SK-N-SH treated with all-trans-retinoic acid at 6 μM for 48 hours (cell line): ENCODE data around the gene CEP68.

ENCODE experiments used
- ATAC-seq: fragments of 200-7000 bp; cut with Tn5 transposase; 3 replicates; pipeline ENCODE4 v1.9.1; 2020; ENCODE audit warnings: mild to moderate bottlenecking, moderate library complexity
- ARNTL ChIP-seq: fragments of 450-650 bp; formaldehyde crosslinking; IDR thresholded peaks from 2 replicates; pipeline ENCODE4 v1.5.0; 2020; ENCODE audit warnings: low read depth, mild to moderate bottlenecking, moderate library complexity, borderline replicate concordance
- BACH2 ChIP-seq: fragments of 250-450 bp; sonication (Bioruptor Pico); IDR thresholded peaks from 2 replicates; pipeline ENCODE4 v1.9.0; 2021; ENCODE audit warnings: mild to moderate bottlenecking, borderline replicate concordance
- CREB5 ChIP-seq: fragments of 250-450 bp; sonication (Bioruptor Pico); IDR thresholded peaks from 2 replicates; pipeline ENCODE4 v1.5.1; 2020; ENCODE audit warnings: low read depth, mild to moderate bottlenecking, moderate library complexity
- CSDC2 ChIP-seq: fragments of 250-450 bp; sonication (Bioruptor Pico); IDR thresholded peaks from 2 replicates; pipeline ENCODE4 v1.5.0; 2020; ENCODE audit warnings: mild to moderate bottlenecking, moderate library complexity
- ESRRG ChIP-seq: fragments of 250-450 bp; sonication (Bioruptor Pico); IDR thresholded peaks from 2 replicates; pipeline ENCODE4 v1.6.1; 2021; ENCODE audit warnings: mild to moderate bottlenecking
- GLIS3 ChIP-seq: fragments of 250-450 bp; sonication (Bioruptor Pico); IDR thresholded peaks from 2 replicates; pipeline ENCODE4 v1.5.0; 2020; ENCODE audit warnings: mild to moderate bottlenecking, moderate library complexity
- ISL1 ChIP-seq: fragments of 250-450 bp; sonication (Bioruptor Pico); IDR thresholded peaks from 2 replicates; pipeline ENCODE4 v2.1.2; 2022; ENCODE audit warnings: mild to moderate bottlenecking, moderate library complexity
- OSR1 ChIP-seq: fragments of 250-450 bp; sonication (Bioruptor Pico); IDR thresholded peaks from 2 replicates; pipeline ENCODE4 v1.8.0; 2022; ENCODE audit warnings: moderate library complexity, mild to moderate bottlenecking, inconsistent platforms
- PATZ1 ChIP-seq: fragments of 250-450 bp; sonication (Bioruptor Pico); IDR thresholded peaks from 2 replicates; pipeline ENCODE4 v1.8.0; 2020; ENCODE audit warnings: mild to moderate bottlenecking, moderate library complexity, borderline replicate concordance
- POU6F1 ChIP-seq: fragments of 250-450 bp; sonication (Bioruptor Pico); IDR thresholded peaks from 2 replicates; pipeline ENCODE4 v1.8.0; 2021; ENCODE audit warnings: low read depth, mild to moderate bottlenecking, moderate library complexity, borderline replicate concordance
- PPARA ChIP-seq: fragments of 250-450 bp; sonication (Bioruptor Pico); IDR thresholded peaks from 2 replicates; pipeline ENCODE4 v1.5.0; 2020; ENCODE audit warnings: mild to moderate bottlenecking, borderline replicate concordance
- RARB ChIP-seq: fragments of 250-450 bp; sonication (Bioruptor Pico); IDR thresholded peaks from 2 replicates; pipeline ENCODE4 v1.8.0; 2021; ENCODE audit warnings: mild to moderate bottlenecking, moderate library complexity
- SNAI2 ChIP-seq: fragments of 250-450 bp; sonication (Bioruptor Pico); IDR thresholded peaks from 2 replicates; pipeline ENCODE4 v1.5.0; 2020; ENCODE audit warnings: mild to moderate bottlenecking, moderate library complexity
- TCF4 ChIP-seq: fragments of 250-450 bp; sonication (Bioruptor Pico); IDR thresholded peaks from 2 replicates; pipeline ENCODE4 v1.8.0; 2021; ENCODE audit warnings: mild to moderate bottlenecking, moderate library complexity, borderline replicate concordance
- TOX ChIP-seq: fragments of 250-450 bp; sonication (Bioruptor Pico); IDR thresholded peaks from 2 replicates; pipeline ENCODE4 v1.8.0; 2021; ENCODE audit warnings: mild to moderate bottlenecking, moderate library complexity, borderline replicate concordance
- ZC3H10 ChIP-seq: fragments of 250-450 bp; sonication (Bioruptor Pico); IDR thresholded peaks from 2 replicates; pipeline ENCODE4 v1.5.1; 2021; ENCODE audit warnings: mild to moderate bottlenecking, moderate library complexity
- ZFP3 ChIP-seq: fragments of 250-450 bp; sonication (Bioruptor Pico); IDR thresholded peaks from 2 replicates; pipeline ENCODE4 v1.5.0; 2020; ENCODE audit warnings: mild to moderate bottlenecking, moderate library complexity
- ZFP30 ChIP-seq: fragments of 450-650 bp; formaldehyde crosslinking; IDR thresholded peaks from 2 replicates; pipeline ENCODE4 v1.5.0; 2022; ENCODE audit warnings: mild to moderate bottlenecking, moderate library complexity
- ZNF565 ChIP-seq: fragments of 450-650 bp; formaldehyde crosslinking; conservative IDR thresholded peaks from 2 replicates; pipeline ENCODE4 v1.5.0; 2020; ENCODE audit warnings: low read depth, mild to moderate bottlenecking, moderate library complexity
- ZNF70 ChIP-seq: fragments of 450-650 bp; formaldehyde crosslinking; IDR thresholded peaks from 2 replicates; pipeline ENCODE4 v1.5.0; 2020; ENCODE audit warnings: mild to moderate bottlenecking, moderate library complexity
- ZNF8 ChIP-seq: fragments of 450-650 bp; formaldehyde crosslinking; IDR thresholded peaks from 2 replicates; pipeline ENCODE4 v1.5.0; 2020; ENCODE audit warnings: mild to moderate bottlenecking, moderate library complexity
- TF ChIP-seq, protein P1 (sequence below): fragments of 250-450 bp; sonication (Bioruptor Pico); IDR thresholded peaks from 2 replicates; pipeline ENCODE4 v1.5.0; 2020; ENCODE audit warnings: mild to moderate bottlenecking, moderate library complexity

CEP68 gene

DNA sequence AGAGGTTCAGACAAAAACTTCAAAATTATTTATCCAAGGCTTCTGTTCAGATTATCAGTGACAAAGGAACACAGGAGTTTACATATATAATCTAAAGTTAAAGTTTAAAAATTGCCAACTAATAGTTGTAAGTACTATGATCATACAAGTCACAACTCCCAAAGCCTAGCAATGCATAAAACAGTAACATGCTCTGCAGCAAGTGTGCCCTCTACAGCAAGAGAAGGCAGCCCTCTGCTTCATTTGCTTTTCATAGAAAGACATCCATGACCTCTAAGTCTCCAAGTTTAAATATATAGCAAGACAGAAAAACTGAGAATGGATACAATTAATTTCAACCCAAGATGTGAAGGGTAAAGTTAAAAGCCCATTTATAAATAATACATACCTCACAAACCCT, 60.4 kb downstream of the CEP68 start:
- TF ChIP-seq ZFP30 (CRISPR knock-in tag) (no peak), ZNF70 (CRISPR knock-in tag) (no peak), TOX (no peak), SNAI2 (CRISPR knock-in tag) (no peak), CREB5 (CRISPR knock-in tag) (no peak), OSR1 (CRISPR knock-in tag) (no peak), ZC3H10 (CRISPR knock-in tag) (no peak), ZNF8 (CRISPR knock-in tag) (no peak), BACH2 (CRISPR knock-in tag) (no peak), RARB (CRISPR knock-in tag) (no peak), PPARA (no peak), ARNTL (no peak), CSDC2 (CRISPR knock-in tag) (no peak)
- ATAC-seq, result no peak

- TF ChIP-seq, protein P1, sequence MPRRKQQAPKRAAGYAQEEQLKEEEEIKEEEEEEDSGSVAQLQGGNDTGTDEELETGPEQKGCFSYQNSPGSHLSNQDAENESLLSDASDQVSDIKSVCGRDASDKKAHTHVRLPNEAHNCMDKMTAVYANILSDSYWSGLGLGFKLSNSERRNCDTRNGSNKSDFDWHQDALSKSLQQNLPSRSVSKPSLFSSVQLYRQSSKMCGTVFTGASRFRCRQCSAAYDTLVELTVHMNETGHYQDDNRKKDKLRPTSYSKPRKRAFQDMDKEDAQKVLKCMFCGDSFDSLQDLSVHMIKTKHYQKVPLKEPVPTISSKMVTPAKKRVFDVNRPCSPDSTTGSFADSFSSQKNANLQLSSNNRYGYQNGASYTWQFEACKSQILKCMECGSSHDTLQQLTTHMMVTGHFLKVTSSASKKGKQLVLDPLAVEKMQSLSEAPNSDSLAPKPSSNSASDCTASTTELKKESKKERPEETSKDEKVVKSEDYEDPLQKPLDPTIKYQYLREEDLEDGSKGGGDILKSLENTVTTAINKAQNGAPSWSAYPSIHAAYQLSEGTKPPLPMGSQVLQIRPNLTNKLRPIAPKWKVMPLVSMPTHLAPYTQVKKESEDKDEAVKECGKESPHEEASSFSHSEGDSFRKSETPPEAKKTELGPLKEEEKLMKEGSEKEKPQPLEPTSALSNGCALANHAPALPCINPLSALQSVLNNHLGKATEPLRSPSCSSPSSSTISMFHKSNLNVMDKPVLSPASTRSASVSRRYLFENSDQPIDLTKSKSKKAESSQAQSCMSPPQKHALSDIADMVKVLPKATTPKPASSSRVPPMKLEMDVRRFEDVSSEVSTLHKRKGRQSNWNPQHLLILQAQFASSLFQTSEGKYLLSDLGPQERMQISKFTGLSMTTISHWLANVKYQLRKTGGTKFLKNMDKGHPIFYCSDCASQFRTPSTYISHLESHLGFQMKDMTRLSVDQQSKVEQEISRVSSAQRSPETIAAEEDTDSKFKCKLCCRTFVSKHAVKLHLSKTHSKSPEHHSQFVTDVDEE (CRISPR knock-in tag), result no peak
- TF ChIP-seq ZFP30 (CRISPR knock-in tag), result no peak
- no peak for TF ChIP-seq GLIS3
- TF ChIP-seq CREB5 (CRISPR knock-in tag), result no peak
- no peak for TF ChIP-seq PATZ1 (CRISPR knock-in tag)
- TF ChIP-seq POU6F1, result no peak
- no peak for TF ChIP-seq OSR1 (CRISPR knock-in tag)
- no peak for TF ChIP-seq TCF4 (CRISPR knock-in tag)
- no peak for TF ChIP-seq PPARA
- no peak for TF ChIP-seq ZNF565
- TF ChIP-seq BACH2 (CRISPR knock-in tag), result no peak
- TF ChIP-seq ISL1 (CRISPR knock-in tag), result no peak
- TF ChIP-seq CSDC2 (CRISPR knock-in tag), result no peak
- no peak for TF ChIP-seq RARB (CRISPR knock-in tag)
- TF ChIP-seq SNAI2 (CRISPR knock-in tag), result no peak
- ATAC-seq, result no peak
Observed at GRCh38 chr2:65120990-65121693, 64.9 kb downstream of the CEP68 start.

DNA sequence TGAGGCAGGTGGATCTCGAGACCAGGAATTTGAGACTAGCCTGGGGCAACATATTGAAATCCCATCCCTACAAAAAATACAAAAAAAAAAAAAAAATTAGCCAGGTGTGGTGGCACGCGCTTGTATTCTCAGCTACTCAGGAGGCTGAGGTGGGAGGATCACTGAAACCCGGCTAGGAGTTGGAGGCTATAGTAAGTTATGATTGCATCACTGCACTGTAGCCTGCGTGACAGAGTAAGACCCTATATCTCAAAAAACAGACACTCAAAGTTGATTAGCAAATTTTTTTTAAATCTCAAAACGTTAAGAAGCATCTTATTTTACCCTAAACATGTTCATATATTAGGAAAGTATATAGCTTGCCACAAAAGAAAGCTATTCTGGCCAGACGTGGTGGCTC, 66.1 kb downstream of the CEP68 start:
- ATAC-seq, result no peak
- TF ChIP-seq PPARA (no peak), ZNF8 (CRISPR knock-in tag) (no peak), PATZ1 (CRISPR knock-in tag) (no peak), TOX (no peak), ESRRG (CRISPR knock-in tag) (no peak), CSDC2 (CRISPR knock-in tag) (no peak), ZNF70 (CRISPR knock-in tag) (no peak), ZFP3 (CRISPR knock-in tag) (no peak), ZNF565 (no peak), TCF4 (CRISPR knock-in tag) (no peak), ISL1 (CRISPR knock-in tag) (no peak), CREB5 (CRISPR knock-in tag) (no peak)
